OCI-LY1 (cell line): ENCODE results near the gene E2F8.
A peak's percentile ranks its signal among the peaks of the same experiment; 100 is the strongest.

Experiments used
- H2AFZ ChIP-seq: fragments of 200-600 bp; sonication (generic), shearing (Covaris generic); 2 replicates; pipeline ENCODE4 v1.6.0; 2014; ENCODE audit warnings: antibody characterized with exemption, mild to moderate bottlenecking, low read length
- H3F3A ChIP-seq: fragments of 200-600 bp; sonication (generic), shearing (Covaris generic); 2 replicates; pipeline ENCODE4 v1.6.0; 2014; ENCODE audit warnings: mild to moderate bottlenecking, antibody characterized with exemption, low read length, moderate library complexity; ENCODE audit not compliant: insufficient read depth
- H3K27ac ChIP-seq: fragments of 200-600 bp; sonication (generic); 2 replicates; pipeline ENCODE4 v1.5.1; 2014; ENCODE audit warnings: low read length, mixed run types, mild to moderate bottlenecking, low read depth; ENCODE audit not compliant: poor library complexity, severe bottlenecking
- H3K27me3 ChIP-seq: fragments of 200-600 bp; sonication (generic); 2 replicates; pipeline ENCODE4 v1.6.0; 2014; ENCODE audit warnings: antibody characterized with exemption, mild to moderate bottlenecking, low read length, moderate library complexity; ENCODE audit not compliant: insufficient read depth
- H3K36me3 ChIP-seq: fragments of 200-600 bp; sonication (generic); 2 replicates; pipeline ENCODE4 v1.6.1; 2014; ENCODE audit warnings: mild to moderate bottlenecking, antibody characterized with exemption, low read length, moderate library complexity, mixed read lengths; ENCODE audit not compliant: insufficient read depth
- H3K4me1 ChIP-seq: fragments of 200-600 bp; sonication (generic); 2 replicates; pipeline ENCODE4 v1.5.1; 2014; ENCODE audit warnings: mild to moderate bottlenecking, low read length, moderate library complexity; ENCODE audit not compliant: insufficient read depth, severe bottlenecking
- H3K4me2 ChIP-seq: fragments of 200-600 bp; sonication (generic), shearing (Covaris generic); 2 replicates; pipeline ENCODE4 v1.6.1; 2014; ENCODE audit warnings: low read length
- H3K4me3 ChIP-seq: fragments of 200-600 bp; sonication (generic); 2 replicates; pipeline ENCODE4 v1.5.1; 2014; ENCODE audit warnings: low read length, low read depth, mild to moderate bottlenecking, mixed read lengths; ENCODE audit not compliant: poor library complexity, severe bottlenecking
- H3K79me2 ChIP-seq: fragments of 200-600 bp; shearing (Covaris generic); 2 replicates; pipeline ENCODE4 v1.6.1; 2016; ENCODE audit warnings: mixed run types, low read length, mixed read lengths; ENCODE audit not compliant: insufficient read depth
- H3K9ac ChIP-seq: fragments of 200-600 bp; sonication (generic), shearing (Covaris generic); 2 replicates; pipeline ENCODE4 v1.6.1; 2014; ENCODE audit warnings: mild to moderate bottlenecking, low read length, mixed read lengths
- H3K9me2 ChIP-seq: fragments of 200-600 bp; sonication (generic), shearing (Covaris generic); 2 replicates; pipeline ENCODE4 v1.6.1; 2014; ENCODE audit warnings: low read depth, mild to moderate bottlenecking, low read length, mixed read lengths
- H3K9me3 ChIP-seq: fragments of 200-600 bp; shearing (Covaris generic); 2 replicates; pipeline ENCODE4 v1.6.1; 2014; ENCODE audit warnings: low read length, mixed read lengths
- H4K20me1 ChIP-seq: fragments of 200-600 bp; sonication (generic), shearing (Covaris generic); 2 replicates; pipeline ENCODE4 v1.6.0; 2016; ENCODE audit warnings: mild to moderate bottlenecking, low read length; ENCODE audit not compliant: insufficient read depth
- CTCF ChIP-seq: fragments of 200-600 bp; sonication (generic), shearing (Covaris generic); IDR thresholded peaks from 2 replicates; pipeline ENCODE4 v1.5.1; 2017; ENCODE audit warnings: mild to moderate bottlenecking, antibody characterized with exemption, low read length, moderate library complexity, mixed read lengths
- EZH2 ChIP-seq: fragments of 200-600 bp; sonication (generic), shearing (Covaris generic); IDR thresholded peaks from 2 replicates; pipeline ENCODE4 v1.8.0; 2017; ENCODE audit warnings: borderline replicate concordance, mixed run types, mild to moderate bottlenecking, antibody characterized with exemption, low read length, moderate library complexity, mixed read lengths

E2F8 gene

GRCh38 chr11:19243613-19244012, 2.9 kb upstream of the E2F8 start:
- H3K4me3 ChIP-seq = no peak overlapping the region
- H3K36me3 ChIP-seq = peaks cover 5% of the 10 kb centered on the region; the same call in 1 of the 2 replicates

GRCh38 chr11:19243143-19243542, 2.4 kb upstream of the E2F8 start:
- peak overlapping the region; percentile 9 for H3K27ac ChIP-seq
- H3K4me3 ChIP-seq = no peak overlapping the region
- TF ChIP-seq CTCF (no peak), EZH2 (no peak)

More at GRCh38 chr11:19243613-19244012, 2.9 kb upstream of the E2F8 start:
- H3K27me3 ChIP-seq = no peaks in the 10 kb centered on the region
- peak overlapping the region; percentile 9 for H3K27ac ChIP-seq
- H2AFZ ChIP-seq = no peak overlapping the region
- H3K4me1 ChIP-seq = peaks cover 26% of the 10 kb centered on the region
- H3K9me2 ChIP-seq = no peaks in the 10 kb centered on the region
- H3K9me3 ChIP-seq = peaks cover 6% of the 10 kb centered on the region; the same call in 1 of the 2 replicates
- no peak overlapping the region for H3K9ac ChIP-seq
- H3K4me2 ChIP-seq = no peak overlapping the region
- H3F3A ChIP-seq = no peaks in the 10 kb centered on the region
- no peaks in the 10 kb centered on the region for H4K20me1 ChIP-seq
- peaks cover 15% of the 10 kb centered on the region for H3K79me2 ChIP-seq
- TF ChIP-seq EZH2 (no peak), CTCF (no peak)

GRCh38 chr11:19242179-19242932, 1.6 kb upstream of the E2F8 start:
- Histone ChIP-seq H3K79me2 (peaks cover 18% of the 10 kb centered on the region), H2AFZ (no peak overlapping the region)

More at GRCh38 chr11:19243143-19243542, 2.4 kb upstream of the E2F8 start:
- no peak overlapping the region for H3K4me2 ChIP-seq
- H3K79me2 ChIP-seq = peaks cover 18% of the 10 kb centered on the region
- no peaks in the 10 kb centered on the region for H3F3A ChIP-seq
- H3K36me3 ChIP-seq = peaks cover 10% of the 10 kb centered on the region; the same call in 1 of the 2 replicates
- peaks cover 30% of the 10 kb centered on the region for H3K4me1 ChIP-seq
- H2AFZ ChIP-seq = no peak overlapping the region
- peaks cover 6% of the 10 kb centered on the region; the same call in 1 of the 2 replicates for H3K9me3 ChIP-seq
- H4K20me1 ChIP-seq = no peaks in the 10 kb centered on the region
- no peaks in the 10 kb centered on the region for H3K9me2 ChIP-seq
- no peak overlapping the region for H3K9ac ChIP-seq
- no peaks in the 10 kb centered on the region for H3K27me3 ChIP-seq

More at GRCh38 chr11:19242179-19242932, 1.6 kb upstream of the E2F8 start:
- Histone ChIP-seq H3K27ac (peak overlapping the region; percentile 22), H3F3A (no peaks in the 10 kb centered on the region), H3K4me2 (peak overlapping the region; percentile 88), H3K9me2 (no peaks in the 10 kb centered on the region), H3K9me3 (0 out of 2 replicates have a peak, but pooled peaks cover 3% of the 10 kb centered on the region), H3K36me3 (peaks cover 18% of the 10 kb centered on the region), H3K9ac (peak overlapping the region; percentile 97), H4K20me1 (no peaks in the 10 kb centered on the region), H3K27me3 (no peaks in the 10 kb centered on the region), H3K4me1 (peaks cover 30% of the 10 kb centered on the region), H3K4me3 (peak overlapping the region; percentile 71)
- TF ChIP-seq CTCF = no peak
- no peak for TF ChIP-seq EZH2
